ENCODE data around the gene IFITM2.

DNA sequence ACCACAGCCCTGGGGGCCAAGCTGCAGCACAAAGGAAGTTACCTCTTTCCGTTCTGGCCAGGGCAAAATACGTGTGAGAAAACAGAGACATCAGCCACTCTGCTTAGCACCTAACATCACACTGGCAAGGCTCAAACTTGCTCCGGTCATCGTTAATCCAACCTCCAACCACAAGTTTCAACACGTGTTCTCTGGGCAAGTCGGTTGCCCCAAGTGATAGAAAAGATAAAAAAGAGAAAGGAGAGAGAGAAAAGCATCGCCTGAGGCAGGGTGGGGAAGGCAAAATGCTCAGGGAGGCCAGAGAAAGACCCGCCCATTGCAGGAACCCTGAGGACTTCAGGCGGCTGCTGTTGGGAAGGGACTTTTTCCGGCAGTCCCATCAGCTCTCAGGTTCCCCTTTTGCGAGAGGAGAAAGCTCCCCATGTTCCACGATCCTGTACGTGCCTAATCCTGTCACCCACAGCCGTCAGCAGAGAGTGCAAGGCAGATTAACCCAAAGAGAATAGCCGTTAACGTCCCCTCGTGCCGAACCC, 43.2 kb downstream of the IFITM2 start:
- TF ChIP-seq, protein P1, sequence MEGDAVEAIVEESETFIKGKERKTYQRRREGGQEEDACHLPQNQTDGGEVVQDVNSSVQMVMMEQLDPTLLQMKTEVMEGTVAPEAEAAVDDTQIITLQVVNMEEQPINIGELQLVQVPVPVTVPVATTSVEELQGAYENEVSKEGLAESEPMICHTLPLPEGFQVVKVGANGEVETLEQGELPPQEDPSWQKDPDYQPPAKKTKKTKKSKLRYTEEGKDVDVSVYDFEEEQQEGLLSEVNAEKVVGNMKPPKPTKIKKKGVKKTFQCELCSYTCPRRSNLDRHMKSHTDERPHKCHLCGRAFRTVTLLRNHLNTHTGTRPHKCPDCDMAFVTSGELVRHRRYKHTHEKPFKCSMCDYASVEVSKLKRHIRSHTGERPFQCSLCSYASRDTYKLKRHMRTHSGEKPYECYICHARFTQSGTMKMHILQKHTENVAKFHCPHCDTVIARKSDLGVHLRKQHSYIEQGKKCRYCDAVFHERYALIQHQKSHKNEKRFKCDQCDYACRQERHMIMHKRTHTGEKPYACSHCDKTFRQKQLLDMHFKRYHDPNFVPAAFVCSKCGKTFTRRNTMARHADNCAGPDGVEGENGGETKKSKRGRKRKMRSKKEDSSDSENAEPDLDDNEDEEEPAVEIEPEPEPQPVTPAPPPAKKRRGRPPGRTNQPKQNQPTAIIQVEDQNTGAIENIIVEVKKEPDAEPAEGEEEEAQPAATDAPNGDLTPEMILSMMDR (IDR thresholded peaks at IDR 0.05) = no peak
- no peak for TF ChIP-seq POLR2A (IDR thresholded peaks at IDR 0.05)

Measured in thyroid gland (tissue), 4 donors.